Umbilical cord (tissue), 2 donors: ENCODE measurements around the gene MAD1L1. TPM values are rescaled to one million over a fixed set of nuclear protein-coding genes. Genes with fewer than 3 reads are reported as not detected.

Source experiments
- DNase-seq: peaks from one replicate; pipeline ENCODE4 v3.0.0-alpha.2; 2015; ENCODE audit warnings: low spot score
- total RNA-seq: library from RNA; depleted of rRNA; stranded (reverse); fragments of >200 nt; gene quantifications from one replicate; pipeline ENCODE4 v1.2.3, GENCODE V29; 2014; ENCODE audit warnings: low replicate concordance; ENCODE audit not compliant: insufficient read depth

Gene MAD1L1
- total RNA-seq, 1 donor from 2014 or later: 23.8 TPM

DNA sequence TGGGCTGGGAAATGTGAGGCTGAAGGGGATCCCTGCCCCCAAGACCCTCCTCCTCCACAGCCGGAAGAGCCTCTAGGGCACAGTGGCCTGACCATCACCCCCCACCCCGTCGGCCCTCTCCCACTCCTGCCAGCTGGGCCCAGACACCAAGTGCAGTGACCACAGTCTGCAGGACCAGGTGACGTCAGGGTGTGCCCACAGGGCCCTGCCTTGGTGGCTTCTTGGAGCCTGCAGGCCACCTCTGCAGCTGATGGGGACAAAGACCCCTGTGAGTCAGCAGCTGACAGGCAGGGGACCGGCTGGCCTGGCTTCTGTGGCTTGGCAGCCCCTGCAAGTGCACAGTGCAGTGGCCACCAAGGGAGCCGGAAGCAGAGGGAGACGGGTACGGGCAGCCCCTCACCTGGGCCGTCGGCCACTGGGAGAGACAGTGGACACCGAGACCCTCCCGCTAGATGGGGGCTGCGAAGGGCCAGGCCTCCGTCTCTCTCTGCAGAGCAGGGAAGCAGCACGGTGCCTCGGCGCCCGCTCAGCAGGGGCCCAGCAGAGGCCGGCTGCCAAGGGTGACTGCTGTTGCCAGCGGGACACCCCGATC is 288.0 kb downstream of the MAD1L1 start:
- DNase-seq: no peak

GRCh38 chr7:1943933-1944618 is 288.7 kb downstream of the MAD1L1 start:
- DNase-seq: no peak

GRCh38 chr7:1943326-1943725 is 289.4 kb downstream of the MAD1L1 start:
- no peak for DNase-seq

DNA sequence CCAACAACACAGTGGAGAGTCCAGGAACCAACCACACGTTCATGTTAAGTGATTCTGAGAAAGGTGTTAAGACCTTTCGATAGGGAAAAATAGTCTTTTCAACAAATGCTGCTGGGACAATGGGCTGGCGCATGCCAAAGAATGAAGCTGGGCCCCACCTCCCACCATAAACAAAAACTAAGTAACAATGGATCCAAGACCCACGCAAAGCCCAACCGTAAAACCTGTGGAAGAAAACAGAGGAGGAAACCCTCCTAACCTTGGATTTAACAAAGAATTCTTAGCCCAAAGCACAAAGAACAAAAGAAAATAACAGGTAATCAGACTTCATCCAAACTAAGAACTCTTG is 289.8 kb downstream of the MAD1L1 start:
- DNase-seq: no peak

GRCh38 chr7:1942243-1942940 is 290.4 kb downstream of the MAD1L1 start:
- DNase-seq: no peak

DNA sequence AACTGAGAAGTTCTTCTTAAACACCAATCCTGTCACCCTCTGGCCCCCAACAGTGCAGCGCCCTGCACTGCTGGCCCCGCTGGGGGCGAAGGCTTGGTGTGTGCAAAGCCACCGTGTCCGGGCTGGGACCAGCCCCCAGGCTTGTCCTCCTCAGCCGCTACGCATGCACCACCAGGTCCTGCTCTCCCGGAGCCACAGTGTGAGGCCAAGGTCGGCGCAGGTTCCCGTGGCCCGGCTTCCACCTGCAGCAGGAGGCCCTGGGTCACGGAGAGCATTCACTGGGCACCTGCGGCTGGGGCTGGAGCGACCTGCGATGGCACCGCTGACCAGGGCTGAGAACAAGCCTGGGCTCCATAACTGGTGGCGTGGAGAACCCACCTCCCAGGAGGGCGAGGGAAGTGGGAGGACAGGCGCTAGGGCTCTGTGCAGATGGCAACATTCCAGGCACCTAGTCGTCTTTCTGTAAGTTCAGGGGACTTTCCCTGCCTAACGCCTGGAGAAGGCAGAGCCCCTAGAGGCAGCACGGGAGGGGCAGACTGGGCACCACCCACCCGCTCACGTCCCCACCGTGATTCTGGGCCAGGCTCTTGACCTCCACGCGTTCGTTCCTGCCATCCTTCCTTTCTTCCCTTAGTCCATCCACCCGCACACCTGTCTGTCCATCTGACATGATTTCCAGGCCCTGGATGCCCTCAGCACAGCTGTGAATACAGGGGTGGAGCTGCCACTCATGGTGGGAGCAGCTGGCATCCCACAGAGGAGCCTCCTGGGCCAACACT is 291.1 kb downstream of the MAD1L1 start:
- no peak for DNase-seq

- no peak for DNase-seq
Measured at GRCh38 chr7:1940863-1941262, 291.9 kb downstream of the MAD1L1 start.

DNA sequence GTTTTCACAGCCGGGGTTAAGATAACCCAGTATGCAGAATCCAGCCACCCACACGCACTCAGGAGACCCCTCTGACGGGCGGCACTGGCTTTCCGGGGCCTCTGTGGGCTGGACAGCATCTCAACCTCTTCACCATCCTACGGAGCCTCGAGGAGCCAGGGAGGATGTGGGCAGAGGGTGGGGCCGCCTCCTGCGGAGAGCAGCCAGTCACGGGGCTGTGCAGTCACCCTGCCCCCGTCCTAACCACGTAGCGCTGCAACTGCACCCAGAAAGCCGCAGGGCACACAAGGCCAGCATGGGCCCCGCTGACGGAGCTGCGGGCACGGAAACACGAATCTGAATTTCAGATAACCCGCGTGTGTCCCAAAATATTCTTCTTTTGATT is 292.4 kb downstream of the MAD1L1 start:
- DNase-seq: peak; percentile 33

GRCh38 chr7:1939434-1940401 is 293.0 kb downstream of the MAD1L1 start:
- no peak for DNase-seq

GRCh38 chr7:1938788-1939433 is 293.8 kb downstream of the MAD1L1 start:
- DNase-seq: no peak

- DNase-seq: no peak
Measured at GRCh38 chr7:1937252-1937605, 295.5 kb downstream of the MAD1L1 start.

DNA sequence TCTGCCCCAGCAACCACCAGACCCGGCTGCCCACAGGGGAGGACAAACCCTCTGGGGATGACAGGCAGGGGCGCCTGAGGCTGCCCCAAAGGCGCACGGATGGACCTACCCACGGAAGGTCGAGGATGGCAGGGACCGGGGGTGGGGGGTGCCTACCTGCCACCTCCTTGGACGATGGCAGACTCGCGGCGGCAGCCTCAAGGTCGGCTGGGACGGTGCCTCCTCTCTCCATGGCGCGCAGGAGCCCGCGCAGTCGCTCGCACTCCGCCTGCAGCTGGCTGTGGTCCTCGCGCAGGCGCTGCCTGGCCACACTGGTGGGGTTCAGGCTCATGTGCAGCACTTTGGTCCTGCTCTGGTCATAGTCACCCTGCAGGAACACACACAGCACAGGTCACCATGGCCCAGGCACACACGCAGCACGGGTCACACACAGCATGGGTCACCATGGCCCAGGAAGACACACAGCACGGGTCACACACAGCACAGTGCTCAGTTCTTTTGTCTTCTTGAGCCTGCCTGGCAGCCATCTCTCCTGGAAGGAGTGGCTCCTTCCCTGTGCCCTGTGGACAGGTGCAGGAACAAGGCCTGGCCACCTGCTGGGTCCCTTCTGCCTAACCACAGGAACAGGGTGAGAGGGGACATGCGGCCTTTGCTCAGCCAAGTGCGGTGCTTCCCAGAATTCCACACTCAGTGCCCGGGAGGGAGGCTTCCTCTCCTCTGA is 296.1 kb downstream of the MAD1L1 start:
- DNase-seq: no peak

DNA sequence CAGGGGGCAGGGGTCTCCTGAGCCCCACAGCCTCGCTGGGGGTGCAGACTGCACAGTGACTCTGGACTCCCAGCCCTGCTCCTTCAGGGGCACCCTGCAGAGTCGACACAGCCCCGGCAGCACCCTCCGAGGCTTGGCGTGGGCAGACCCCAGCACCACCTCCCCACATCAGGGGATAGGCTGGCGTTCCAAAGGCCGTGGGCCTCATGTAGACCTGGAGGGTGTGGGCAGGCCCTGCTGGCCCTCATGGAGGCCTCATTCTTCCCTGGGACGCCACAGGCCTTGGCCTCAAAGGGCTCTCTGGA is 296.8 kb downstream of the MAD1L1 start:
- no peak for DNase-seq

DNA sequence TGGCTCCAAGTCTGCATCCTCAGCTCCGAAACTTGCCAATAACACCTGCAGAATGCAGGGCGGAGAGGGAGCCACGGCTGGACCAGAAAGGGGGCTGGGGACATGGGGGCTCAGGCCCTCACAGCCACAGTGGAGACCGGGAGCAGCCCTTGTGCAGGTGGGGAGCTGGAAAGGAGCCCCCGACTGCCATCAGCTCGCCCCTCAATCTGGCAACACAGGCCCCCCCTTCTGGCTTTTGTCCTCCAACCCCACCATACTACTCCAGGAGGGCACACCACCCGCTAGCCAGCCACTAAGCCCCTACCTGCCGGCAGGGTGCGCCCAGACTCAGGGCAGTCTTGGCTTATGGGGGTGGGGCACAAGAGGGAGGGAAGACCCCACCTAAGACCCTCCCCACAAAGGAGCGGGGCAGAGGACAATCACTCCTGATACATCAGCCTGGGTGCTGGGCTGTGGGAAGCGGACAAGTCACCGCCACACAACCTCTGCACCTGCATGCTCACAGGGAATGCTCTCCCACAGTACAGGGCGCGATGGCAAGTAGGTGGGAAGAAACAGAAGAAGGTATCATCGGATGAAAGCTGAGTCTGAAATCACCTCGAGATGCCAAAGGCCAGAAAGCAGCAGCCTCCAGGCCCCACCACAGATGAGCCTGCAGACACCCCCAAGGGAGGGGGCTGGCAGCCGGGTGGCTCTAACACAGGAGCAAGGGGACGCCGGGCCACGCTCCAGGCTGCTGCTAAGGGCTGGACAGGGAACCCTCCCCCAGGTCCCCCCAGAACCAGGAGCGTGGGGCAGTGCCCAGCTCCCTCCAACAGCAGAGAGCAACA is 297.4 kb downstream of the MAD1L1 start:
- DNase-seq: no peak

- no peak for DNase-seq
Measured at GRCh38 chr7:1934756-1935155, 298.0 kb downstream of the MAD1L1 start.

DNA sequence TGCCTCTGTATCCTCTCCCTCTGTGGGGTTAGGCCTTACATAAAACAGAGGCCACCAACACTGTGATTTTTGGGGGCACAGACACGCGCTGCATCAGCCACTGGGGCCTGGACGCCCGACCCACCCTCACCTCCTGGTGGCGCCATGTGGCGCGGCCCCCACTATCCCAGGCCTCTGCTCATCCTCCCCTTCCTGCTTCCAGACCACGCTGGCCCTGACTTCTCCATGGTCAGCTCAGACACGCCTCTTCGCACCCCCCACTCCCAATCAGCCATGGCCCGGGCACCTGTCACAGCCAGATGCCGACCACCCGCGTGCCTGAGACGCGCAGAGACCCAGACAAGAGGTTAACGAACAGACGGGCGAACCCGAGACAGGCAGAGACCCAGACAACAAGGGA is 298.7 kb downstream of the MAD1L1 start:
- no peak for DNase-seq

GRCh38 chr7:1933066-1933750 is 299.5 kb downstream of the MAD1L1 start:
- DNase-seq: no peak

DNA sequence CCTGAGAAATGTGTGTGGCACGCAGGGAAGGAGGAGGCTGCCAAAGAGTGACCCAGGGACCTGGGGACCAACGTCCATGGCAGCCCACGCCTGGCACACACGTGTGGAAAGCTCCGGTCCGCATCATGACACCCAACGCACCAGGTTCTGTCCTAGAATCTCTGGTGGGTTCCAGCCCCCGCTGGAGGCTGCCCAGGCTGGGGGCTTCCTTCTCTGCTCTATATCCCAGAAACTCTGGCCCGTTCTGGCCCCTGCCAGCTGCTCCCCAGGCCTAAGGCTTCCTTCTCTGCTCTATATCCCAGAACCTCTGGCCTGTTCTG is 300.8 kb downstream of the MAD1L1 start:
- no peak for DNase-seq
